ENCODE data around the gene DCTD.

Gene DCTD

DNA sequence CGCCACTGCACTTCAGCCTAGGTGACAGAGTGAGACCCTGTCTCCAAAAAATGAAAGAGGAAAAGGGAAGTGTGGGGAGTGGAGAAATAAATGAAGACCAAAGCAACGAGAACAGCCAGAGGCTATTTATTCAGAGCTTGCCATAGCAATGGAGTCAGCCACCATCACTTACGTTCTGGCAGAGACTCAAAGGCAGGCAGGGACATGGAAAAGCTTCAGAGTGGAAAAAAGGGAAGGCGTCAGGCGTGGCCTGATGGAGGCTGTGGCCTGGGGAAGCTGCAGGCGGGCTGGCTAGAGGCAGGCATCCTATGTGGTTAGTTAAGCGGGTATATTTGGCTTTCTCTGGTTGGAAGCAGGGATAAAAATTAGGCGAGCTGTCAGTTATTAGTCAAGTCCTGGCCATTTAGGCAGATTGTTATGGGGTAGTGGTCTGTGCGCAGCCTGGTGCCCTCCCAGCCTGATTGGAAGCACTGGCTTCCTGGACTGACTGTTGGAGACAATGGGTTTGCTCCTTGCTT is 73.3 kb downstream of the DCTD start:
- no peak for DNase-seq (ENCODE audit: low read depth in 1 of 2, low spot score in 1 of 2)

DNA sequence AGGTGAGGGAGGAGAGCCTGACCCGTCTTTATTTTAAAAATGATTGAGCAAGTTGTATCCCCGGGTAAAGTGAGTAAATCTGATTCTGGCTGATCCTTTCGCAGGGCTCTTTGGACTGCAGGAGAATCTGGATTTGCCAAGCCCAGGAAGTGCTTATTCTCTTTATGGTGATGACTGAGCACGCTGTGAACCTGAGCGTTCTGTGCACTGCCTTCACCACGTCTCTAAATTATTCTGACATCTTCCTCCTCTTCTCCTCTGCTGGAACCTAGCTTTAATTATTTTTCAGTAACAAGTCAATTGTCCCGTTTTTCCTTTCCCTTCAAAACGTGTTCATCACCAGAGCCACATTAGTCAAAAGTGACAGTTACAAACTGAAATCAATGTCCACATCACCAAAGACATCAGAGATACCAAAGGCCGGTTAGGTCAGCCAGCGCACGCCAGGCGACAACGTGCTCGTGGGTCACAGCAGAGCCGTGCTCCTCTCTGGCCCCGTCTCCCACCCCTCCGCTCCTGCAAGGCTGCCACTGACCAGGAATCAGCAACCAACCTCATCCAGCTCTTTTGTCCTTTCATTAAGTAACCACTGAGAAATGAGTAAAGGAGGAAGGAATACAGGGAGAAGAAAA is 74.3 kb downstream of the DCTD start:
- no peak for DNase-seq (ENCODE audit: low read depth in 1 of 2, low spot score in 1 of 2)

DNA sequence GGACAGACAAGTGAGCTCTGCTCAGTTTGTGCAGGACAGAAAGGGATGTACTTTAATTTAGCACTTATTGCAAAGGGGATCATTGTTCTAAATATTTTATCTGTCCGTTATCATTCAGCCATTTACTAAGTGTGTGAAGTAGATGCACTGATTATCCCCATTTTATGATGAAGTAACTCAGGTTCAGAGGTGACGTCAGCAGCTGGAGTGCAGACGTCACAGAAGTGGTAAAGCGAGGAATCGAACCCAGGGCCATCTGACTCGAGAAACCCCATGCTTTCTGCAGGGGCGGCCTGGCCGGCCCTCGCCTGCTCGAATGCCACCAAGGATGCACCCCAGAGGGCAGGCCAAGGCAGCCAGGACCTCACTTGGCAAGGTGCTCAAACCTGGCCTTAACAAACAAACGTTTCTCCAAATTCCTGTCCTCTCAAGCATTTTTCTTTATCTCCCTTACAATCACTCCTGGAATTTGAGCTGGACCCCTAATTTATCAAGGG is 75.0 kb downstream of the DCTD start:
- DNase-seq (ENCODE audit: low read depth in 1 of 2, low spot score in 1 of 2), result no peak

DNA sequence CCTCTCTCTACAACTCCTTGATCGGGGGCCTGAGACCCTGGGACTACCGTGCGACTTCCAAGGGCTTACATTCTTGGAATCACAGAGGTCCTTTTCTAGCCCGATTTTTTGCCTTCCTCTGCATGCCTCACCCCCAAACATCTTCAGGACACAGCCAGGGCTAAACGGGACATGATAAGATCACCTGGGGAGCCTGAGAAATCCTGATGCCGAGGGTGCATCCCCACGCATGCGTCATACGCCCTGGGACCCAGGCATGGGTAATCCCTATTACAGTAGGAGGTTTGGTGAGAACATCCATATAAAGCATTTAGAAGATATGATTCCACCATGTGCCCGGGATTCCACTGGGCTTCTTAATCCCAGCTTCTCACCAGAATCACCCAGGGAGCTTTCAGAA is 77.1 kb downstream of the DCTD start:
- DNase-seq (ENCODE audit: low read depth in 1 of 2, low spot score in 1 of 2), result no peak
